IgD-negative memory B cell (primary cell): ENCODE data around the gene RNF112. TPM values are rescaled to one million over a fixed set of nuclear protein-coding genes. Genes with fewer than 3 reads are reported as not detected.

Experiments used
- H3K27ac Mint-ChIP-seq, 3 donors: one replicate each; pipeline ENCODE4 v1.8.0; 2020 to 2022; ENCODE audit warnings: mild to moderate bottlenecking in 3 of 3, mixed read lengths in 3 of 3, moderate library complexity in 1 of 3
- H3K27me3 Mint-ChIP-seq: one replicate; pipeline ENCODE4 v1.8.0; 2021; ENCODE audit warnings: mixed read lengths
- H3K36me3 Mint-ChIP-seq: one replicate; pipeline ENCODE4 v1.8.0; 2020; ENCODE audit warnings: mild to moderate bottlenecking, mixed read lengths
- H3K4me1 Mint-ChIP-seq, 3 donors: one replicate each; pipeline ENCODE4 v1.8.0; 2020 to 2022; ENCODE audit warnings: mixed read lengths in 3 of 3, mild to moderate bottlenecking in 1 of 3
- H3K4me3 Mint-ChIP-seq, 4 donors: one replicate each; pipeline ENCODE4 v1.8.0; 2020 to 2022; ENCODE audit warnings: mild to moderate bottlenecking in 4 of 4, mixed read lengths in 4 of 4, moderate library complexity in 3 of 4
- H3K9me3 Mint-ChIP-seq, 3 donors: one replicate each; pipeline ENCODE4 v1.8.0; 2020 to 2021; ENCODE audit warnings: mixed read lengths in 3 of 3, mild to moderate bottlenecking in 1 of 3
- polyA plus RNA-seq: library from polyadenylated mRNA; unstranded; fragments of 300-500 nt; fragmentation: Illumina TruSeq; gene quantifications from one replicate; pipeline ENCODE4 v1.2.3, GENCODE V29; 2021

Gene RNF112
- polyA plus RNA-seq, 1 donor from 2014 or later = not detected

DNA sequence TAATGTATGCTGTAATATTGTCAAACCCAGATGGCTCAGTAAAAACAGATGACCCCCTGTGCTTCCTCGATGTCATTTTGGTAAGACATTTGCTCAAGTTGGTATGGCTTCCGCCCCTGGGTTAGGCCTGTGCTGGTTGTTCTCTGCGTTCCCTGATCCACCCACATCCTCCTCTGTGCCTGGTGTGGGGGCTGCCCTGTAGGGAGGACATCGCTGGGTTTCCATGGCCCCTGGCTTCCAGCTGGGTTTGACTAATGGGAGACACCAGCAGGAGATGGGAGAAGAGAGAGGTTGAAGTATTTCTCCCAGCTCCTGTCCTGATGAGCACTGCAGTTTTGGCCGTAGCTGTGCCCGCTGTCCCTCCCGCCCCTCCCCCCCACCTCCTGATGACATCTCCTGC, 19.6 kb upstream of the RNF112 start:
- no peak overlapping the region for H3K27ac Mint-ChIP-seq

GRCh38 chr17:19392303-19392702, 18.7 kb upstream of the RNF112 start:
- H3K4me3 Mint-ChIP-seq = no peak overlapping the region
- H3K27ac Mint-ChIP-seq = no peak overlapping the region
- H3K36me3 Mint-ChIP-seq = peaks cover 8% of the 10 kb centered on the region
- peaks cover 6% of the 10 kb centered on the region for H3K27me3 Mint-ChIP-seq
- H3K4me1 Mint-ChIP-seq = no peaks in the 10 kb centered on the region
- H3K9me3 Mint-ChIP-seq = no peaks in the 10 kb centered on the region

More for the DNA sequence above, 19.6 kb upstream of the RNF112 start:
- Mint-ChIP-seq H3K9me3 (no peaks in the 10 kb centered on the region), H3K4me3 (no peak overlapping the region), H3K27me3 (peaks cover 6% of the 10 kb centered on the region), H3K36me3 (peaks cover 8% of the 10 kb centered on the region), H3K4me1 (no peaks in the 10 kb centered on the region)

DNA sequence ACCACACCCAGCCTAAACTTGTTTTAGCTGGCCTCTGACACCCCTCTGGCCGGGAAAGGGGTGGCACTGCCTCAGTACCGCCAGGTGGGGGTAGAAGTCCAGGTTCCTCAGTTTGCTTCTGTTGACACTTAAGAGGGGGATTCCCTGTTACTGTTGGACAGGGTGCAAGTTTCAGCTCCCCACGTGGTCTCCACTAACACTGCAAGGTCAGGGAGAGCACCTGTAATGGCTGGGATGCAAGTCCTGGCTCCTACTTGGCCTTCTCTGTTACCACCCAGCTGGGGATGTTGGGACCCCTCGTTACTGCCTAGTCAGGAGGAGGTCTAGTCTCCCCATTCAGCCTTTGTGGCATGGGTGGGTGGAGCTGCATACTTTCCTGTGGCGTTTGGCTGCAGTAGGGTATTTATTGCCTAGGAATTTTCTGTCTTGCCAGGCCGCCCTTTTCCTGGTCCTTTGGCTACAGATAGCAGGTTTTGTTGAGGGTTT, 13.4 kb upstream of the RNF112 start:
- peaks cover 3% of the 10 kb centered on the region for H3K27me3 Mint-ChIP-seq
- H3K4me1 Mint-ChIP-seq = no peaks in the 10 kb centered on the region
- H3K36me3 Mint-ChIP-seq = peaks cover 4% of the 10 kb centered on the region
- H3K4me3 Mint-ChIP-seq = no peak overlapping the region
- H3K9me3 Mint-ChIP-seq = no peaks in the 10 kb centered on the region
- H3K27ac Mint-ChIP-seq = no peak overlapping the region

DNA sequence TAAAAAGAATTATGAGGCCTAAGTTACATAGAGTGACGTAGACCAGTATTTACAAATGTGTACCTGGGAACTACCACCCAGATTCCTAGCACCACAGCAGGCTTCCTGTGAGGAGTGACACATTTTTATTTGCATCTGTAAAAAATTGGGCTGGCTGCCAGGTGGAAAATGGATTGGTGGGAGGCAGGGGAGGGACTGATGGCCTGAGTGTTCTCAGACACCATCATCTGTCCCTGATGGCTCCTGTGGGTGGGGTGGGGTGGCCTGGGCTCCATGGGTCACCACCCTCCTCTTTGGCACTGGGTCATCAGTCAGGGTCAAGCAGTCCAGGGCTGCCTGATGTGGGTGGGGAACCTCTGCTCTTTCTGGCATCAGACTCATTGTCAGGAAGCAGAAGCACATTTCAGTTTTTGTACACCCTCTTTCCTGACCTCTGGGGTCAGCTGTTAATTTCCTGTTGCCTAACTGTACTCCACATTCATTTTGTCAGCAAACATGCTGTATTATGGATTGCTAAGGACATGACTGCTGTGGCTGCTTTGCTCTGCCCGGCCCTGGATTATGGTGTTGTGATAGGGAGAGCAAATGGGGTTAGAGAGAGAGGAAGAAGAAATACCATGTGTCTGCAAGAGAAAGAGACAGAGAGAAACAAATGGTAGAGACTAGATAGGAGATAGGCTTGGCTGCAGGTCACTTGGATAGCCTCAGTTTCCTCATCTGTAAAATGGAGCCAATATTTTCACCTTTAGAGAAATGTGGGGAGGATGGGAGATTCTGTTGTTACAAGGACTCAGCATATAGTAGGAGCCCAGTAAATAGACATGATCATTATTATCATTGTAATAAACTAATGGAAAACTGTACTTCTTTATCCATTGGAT, 12.5 kb upstream of the RNF112 start:
- Mint-ChIP-seq H3K4me1 (no peaks in the 10 kb centered on the region), H3K27me3 (peaks cover 3% of the 10 kb centered on the region), H3K9me3 (peaks cover 0 to under 1% (median 0%) of the 10 kb centered on the region in 3 donors), H3K4me3 (no peak overlapping the region), H3K36me3 (peaks cover 3% of the 10 kb centered on the region), H3K27ac (no peak overlapping the region)

GRCh38 chr17:19399750-19400450, 11.1 kb upstream of the RNF112 start:
- peak overlapping the region in 1 of 3 donors; percentile 39 for H3K27ac Mint-ChIP-seq
- H3K27me3 Mint-ChIP-seq = peaks cover 3% of the 10 kb centered on the region
- H3K9me3 Mint-ChIP-seq = peaks cover 0 to 3% (median 0%) of the 10 kb centered on the region in 3 donors
- H3K4me3 Mint-ChIP-seq = no peak overlapping the region
- no peaks in the 10 kb centered on the region for H3K36me3 Mint-ChIP-seq
- H3K4me1 Mint-ChIP-seq = no peaks in the 10 kb centered on the region

DNA sequence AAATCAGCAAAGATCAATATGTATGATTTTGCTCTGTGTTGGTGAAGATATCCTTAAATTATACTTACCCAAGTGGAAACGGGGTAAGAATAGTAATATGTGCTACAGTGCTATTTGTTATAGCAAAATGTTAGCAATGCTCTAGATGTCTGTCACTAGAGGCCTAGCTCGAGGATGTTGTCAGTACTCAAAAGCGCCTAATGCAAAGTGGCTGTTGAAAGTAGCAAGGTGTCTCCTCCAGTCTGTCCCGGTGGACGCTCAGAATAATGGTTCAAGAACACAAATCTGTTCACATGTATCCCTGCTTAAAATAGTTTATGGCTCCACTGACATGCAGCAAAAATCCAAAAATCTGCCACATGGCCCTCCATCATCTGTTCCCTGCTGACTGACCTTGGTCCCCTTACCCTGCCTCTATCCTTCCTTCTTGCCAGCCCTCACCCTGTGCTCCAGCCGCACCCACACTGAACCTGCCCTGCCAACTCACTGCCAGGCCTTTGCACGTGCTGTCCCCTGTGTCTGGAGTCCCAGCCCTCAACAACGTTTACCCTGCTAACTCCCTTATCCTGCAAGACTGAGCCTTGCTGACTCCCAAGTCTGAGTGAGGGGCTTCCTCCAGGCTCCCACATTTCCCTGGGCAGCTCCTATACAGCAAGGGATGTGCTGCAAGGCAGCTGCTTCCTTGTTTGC, 9.6 kb upstream of the RNF112 start:
- Mint-ChIP-seq H3K36me3 (no peaks in the 10 kb centered on the region), H3K9me3 (peaks cover 0 to 3% (median 0%) of the 10 kb centered on the region in 3 donors), H3K4me1 (no peaks in the 10 kb centered on the region), H3K27ac (no peak overlapping the region), H3K27me3 (peaks cover 3% of the 10 kb centered on the region), H3K4me3 (no peak overlapping the region)

DNA sequence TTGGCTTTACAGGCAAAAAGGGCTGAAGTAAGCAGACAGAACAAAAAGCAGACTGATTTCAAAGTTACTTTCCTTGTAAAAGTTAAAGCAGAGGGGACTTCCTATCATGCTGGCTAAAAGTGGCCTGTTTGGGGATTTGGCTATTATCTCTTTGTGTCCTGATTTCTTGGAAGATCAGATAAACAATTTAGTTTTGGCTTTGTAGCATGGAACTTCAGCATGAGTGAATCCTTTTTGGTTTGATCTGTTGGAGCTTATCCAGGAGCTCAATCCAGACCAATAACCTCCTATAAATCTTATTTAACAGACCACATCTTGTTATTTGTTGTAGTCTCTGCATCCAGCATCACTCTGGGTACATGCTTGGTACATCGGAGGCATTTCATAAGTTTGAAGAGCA, 8.9 kb upstream of the RNF112 start:
- H3K4me1 Mint-ChIP-seq = no peaks in the 10 kb centered on the region
- no peaks in the 10 kb centered on the region for H3K36me3 Mint-ChIP-seq
- peaks cover 3% of the 10 kb centered on the region for H3K27me3 Mint-ChIP-seq
- H3K27ac Mint-ChIP-seq = no peak overlapping the region
- peaks cover 0 to 3% (median 0%) of the 10 kb centered on the region in 3 donors for H3K9me3 Mint-ChIP-seq
- H3K4me3 Mint-ChIP-seq = no peak overlapping the region

GRCh38 chr17:19403021-19403420, 8.0 kb upstream of the RNF112 start:
- H3K36me3 Mint-ChIP-seq = no peaks in the 10 kb centered on the region
- no peak overlapping the region for H3K27ac Mint-ChIP-seq
- no peak overlapping the region for H3K4me3 Mint-ChIP-seq
- peaks cover 3% of the 10 kb centered on the region for H3K27me3 Mint-ChIP-seq
- no peaks in the 10 kb centered on the region for H3K4me1 Mint-ChIP-seq
- peaks cover 0 to 3% (median 0%) of the 10 kb centered on the region in 3 donors for H3K9me3 Mint-ChIP-seq

DNA sequence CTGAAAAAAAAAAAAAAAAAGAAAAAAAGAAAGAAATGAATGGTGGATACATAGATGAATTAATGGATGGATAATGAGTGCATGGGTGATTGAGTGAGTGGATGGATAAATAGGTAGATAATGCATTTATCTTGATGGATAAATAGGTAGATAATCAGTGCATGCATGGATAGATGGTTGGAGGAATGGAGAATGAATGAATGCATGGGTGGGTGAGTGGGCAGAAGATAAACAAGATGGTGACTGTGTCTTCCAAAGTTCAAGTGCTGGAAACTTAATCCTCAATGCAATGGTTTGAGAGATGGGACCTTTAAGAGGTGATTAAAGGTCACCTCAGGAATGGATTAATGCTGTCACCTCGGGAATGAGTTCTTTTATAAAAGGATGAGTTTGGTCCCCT, 6.8 kb upstream of the RNF112 start:
- H3K9me3 Mint-ChIP-seq = peaks cover 0 to 3% (median 0%) of the 10 kb centered on the region in 3 donors
- H3K4me3 Mint-ChIP-seq = no peak overlapping the region
- H3K36me3 Mint-ChIP-seq = no peaks in the 10 kb centered on the region
- no peak overlapping the region for H3K27ac Mint-ChIP-seq
- no peaks in the 10 kb centered on the region for H3K27me3 Mint-ChIP-seq
- H3K4me1 Mint-ChIP-seq = no peaks in the 10 kb centered on the region

GRCh38 chr17:19405114-19405513, 5.9 kb upstream of the RNF112 start:
- no peak overlapping the region for H3K27ac Mint-ChIP-seq
- H3K27me3 Mint-ChIP-seq = no peaks in the 10 kb centered on the region
- peaks cover 0 to 3% (median 0%) of the 10 kb centered on the region in 3 donors for H3K9me3 Mint-ChIP-seq
- H3K4me3 Mint-ChIP-seq = no peak overlapping the region
- H3K36me3 Mint-ChIP-seq = no peaks in the 10 kb centered on the region
- no peaks in the 10 kb centered on the region for H3K4me1 Mint-ChIP-seq

DNA sequence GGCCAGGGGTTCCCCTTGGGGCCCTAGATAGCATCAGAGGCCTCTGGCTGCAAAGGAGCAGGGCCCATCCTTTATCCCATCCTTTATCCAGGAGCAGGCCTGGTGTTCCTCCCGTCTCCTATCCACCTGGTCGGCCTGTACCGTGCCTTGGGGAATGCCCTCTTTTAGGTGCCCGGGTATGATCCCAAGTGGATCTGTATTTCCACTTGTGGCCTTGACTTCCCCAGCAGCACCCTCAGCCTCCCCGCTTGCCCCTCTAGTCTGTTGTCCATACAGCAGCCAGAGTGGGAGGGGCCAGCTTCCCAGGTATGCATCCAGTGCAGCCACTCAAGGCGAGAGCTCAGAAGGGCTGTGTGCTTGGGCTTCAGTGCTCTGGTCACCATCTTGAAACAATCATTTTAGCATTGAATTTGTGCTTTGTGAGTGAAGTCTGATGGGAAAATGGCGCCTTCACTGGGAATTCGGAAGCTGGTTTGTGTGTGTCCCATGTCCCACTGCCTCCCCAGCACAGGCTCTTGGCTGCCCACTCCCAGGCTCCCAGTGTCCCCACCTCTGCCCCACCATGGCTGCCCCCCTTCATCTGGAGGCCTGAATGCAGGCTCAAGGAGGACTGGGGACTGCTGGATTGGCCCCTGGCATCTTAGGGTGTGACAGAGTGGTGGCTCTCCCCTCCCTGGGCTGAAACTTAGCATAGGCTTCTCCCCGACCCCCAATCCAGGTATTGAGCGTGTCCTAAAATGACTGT, 3.3 kb upstream of the RNF112 start:
- peaks cover 0 to 3% (median 0%) of the 10 kb centered on the region in 3 donors for H3K9me3 Mint-ChIP-seq
- peaks cover 0 to 1% (median 0%) of the 10 kb centered on the region in 3 donors for H3K4me1 Mint-ChIP-seq
- no peak overlapping the region for H3K4me3 Mint-ChIP-seq
- H3K36me3 Mint-ChIP-seq = no peaks in the 10 kb centered on the region
- no peaks in the 10 kb centered on the region for H3K27me3 Mint-ChIP-seq
- no peak overlapping the region for H3K27ac Mint-ChIP-seq

GRCh38 chr17:19408346-19408710, 2.7 kb upstream of the RNF112 start:
- H3K4me1 Mint-ChIP-seq = peaks cover 0 to 1% (median 0%) of the 10 kb centered on the region in 3 donors
- H3K9me3 Mint-ChIP-seq = peaks cover 0 to 3% (median 0%) of the 10 kb centered on the region in 3 donors
- H3K27ac Mint-ChIP-seq = no peak overlapping the region
- no peak overlapping the region for H3K4me3 Mint-ChIP-seq
- H3K36me3 Mint-ChIP-seq = no peaks in the 10 kb centered on the region
- H3K27me3 Mint-ChIP-seq = no peaks in the 10 kb centered on the region

GRCh38 chr17:19409066-19409465, 2.0 kb upstream of the RNF112 start:
- no peaks in the 10 kb centered on the region for H3K9me3 Mint-ChIP-seq
- H3K4me1 Mint-ChIP-seq = peaks cover 0 to 1% (median 0%) of the 10 kb centered on the region in 3 donors
- no peaks in the 10 kb centered on the region for H3K36me3 Mint-ChIP-seq
- H3K27ac Mint-ChIP-seq = no peak overlapping the region
- H3K27me3 Mint-ChIP-seq = no peaks in the 10 kb centered on the region
- no peak overlapping the region for H3K4me3 Mint-ChIP-seq

DNA sequence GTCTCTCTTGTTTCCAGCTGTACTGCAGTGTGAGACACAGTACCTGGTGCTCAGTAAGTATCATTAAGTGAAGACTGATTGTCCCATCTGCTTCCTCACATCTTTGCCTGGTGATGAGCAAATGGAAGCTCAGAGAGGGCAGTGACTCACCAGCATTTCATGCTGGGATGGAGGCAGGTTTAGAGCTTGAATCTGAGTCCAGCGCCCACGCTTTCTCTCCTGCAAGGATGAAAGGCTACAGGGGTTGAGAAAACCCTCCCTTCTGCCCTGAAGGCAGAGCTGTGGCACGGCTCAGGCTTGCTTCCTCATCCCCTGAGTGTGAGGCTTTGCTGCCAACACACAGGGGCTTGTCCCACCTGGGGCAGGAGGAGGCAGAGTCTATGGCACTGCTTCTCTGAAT, 1.5 kb upstream of the RNF112 start:
- Mint-ChIP-seq H3K9me3 (no peaks in the 10 kb centered on the region), H3K4me1 (peaks cover 0 to 1% (median 0%) of the 10 kb centered on the region in 3 donors), H3K36me3 (no peaks in the 10 kb centered on the region), H3K4me3 (no peak overlapping the region), H3K27ac (no peak overlapping the region), H3K27me3 (no peaks in the 10 kb centered on the region)
